Uterus (tissue), 2 donors: ENCODE results near the gene DQX1.

Experiments
- POLR2A ChIP-seq, 2 donors: fragments of 450-650 bp; IDR thresholded peaks; one replicate each; pipeline ENCODE4 v1.6.1; 2016; ENCODE audit warnings: antibody characterized with exemption in 2 of 2, mild to moderate bottlenecking in 1 of 2, moderate library complexity in 1 of 2
- TF ChIP-seq, protein P1 (sequence below), 4 experiments: fragments of 200-600 bp in 2 of 4; fragments of 450-650 bp in 2 of 4; sonication (generic) in 2 of 4; IDR thresholded peaks; one replicate each; pipeline ENCODE4 v1.5.1; 2016 to 2019; ENCODE audit warnings: antibody characterized with exemption in 4 of 4, mild to moderate bottlenecking in 2 of 4, moderate library complexity in 1 of 4

DNA sequence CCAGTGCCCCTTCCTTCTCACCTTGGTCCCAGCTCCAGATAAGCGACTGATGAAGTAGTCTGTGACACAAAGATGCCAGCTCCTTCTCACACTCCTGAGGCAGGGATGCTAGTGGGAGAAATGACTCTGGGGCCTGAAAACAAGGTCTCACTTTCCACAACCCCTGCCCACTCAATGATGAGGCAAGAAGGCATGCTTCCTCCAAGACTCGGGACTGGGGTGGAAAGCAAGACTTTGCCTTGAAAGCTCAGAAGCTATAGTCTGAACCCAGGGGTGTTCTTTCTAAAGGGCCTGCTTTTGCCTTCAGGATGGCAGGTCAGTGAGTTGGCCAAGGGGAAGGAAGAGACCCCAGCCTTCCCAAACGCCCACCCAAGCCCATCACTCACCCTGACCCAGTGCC, 44.6 kb downstream of the DQX1 start:
- TF ChIP-seq, protein P1, sequence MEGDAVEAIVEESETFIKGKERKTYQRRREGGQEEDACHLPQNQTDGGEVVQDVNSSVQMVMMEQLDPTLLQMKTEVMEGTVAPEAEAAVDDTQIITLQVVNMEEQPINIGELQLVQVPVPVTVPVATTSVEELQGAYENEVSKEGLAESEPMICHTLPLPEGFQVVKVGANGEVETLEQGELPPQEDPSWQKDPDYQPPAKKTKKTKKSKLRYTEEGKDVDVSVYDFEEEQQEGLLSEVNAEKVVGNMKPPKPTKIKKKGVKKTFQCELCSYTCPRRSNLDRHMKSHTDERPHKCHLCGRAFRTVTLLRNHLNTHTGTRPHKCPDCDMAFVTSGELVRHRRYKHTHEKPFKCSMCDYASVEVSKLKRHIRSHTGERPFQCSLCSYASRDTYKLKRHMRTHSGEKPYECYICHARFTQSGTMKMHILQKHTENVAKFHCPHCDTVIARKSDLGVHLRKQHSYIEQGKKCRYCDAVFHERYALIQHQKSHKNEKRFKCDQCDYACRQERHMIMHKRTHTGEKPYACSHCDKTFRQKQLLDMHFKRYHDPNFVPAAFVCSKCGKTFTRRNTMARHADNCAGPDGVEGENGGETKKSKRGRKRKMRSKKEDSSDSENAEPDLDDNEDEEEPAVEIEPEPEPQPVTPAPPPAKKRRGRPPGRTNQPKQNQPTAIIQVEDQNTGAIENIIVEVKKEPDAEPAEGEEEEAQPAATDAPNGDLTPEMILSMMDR (IDR thresholded peaks at IDR 0.05): no peak
- no peak for TF ChIP-seq POLR2A (IDR thresholded peaks at IDR 0.05)
